Ovary (tissue), 3 donors: ENCODE measurements around the gene NYAP1.

Source experiments
- POLR2A ChIP-seq: fragments of 450-650 bp; IDR thresholded peaks from one replicate; pipeline ENCODE4 v1.6.1; 2017; ENCODE audit warnings: antibody characterized with exemption, mild to moderate bottlenecking, moderate library complexity
- TF ChIP-seq, protein P1 (sequence below), 3 donors: fragments of 450-650 bp in 2 of 3; fragments of 200-600 bp in 1 of 3; IDR thresholded peaks; one replicate each; pipeline versions ENCODE4 v1.5.1 to v1.8.0; 2016 to 2022; ENCODE audit warnings: antibody characterized with exemption in 3 of 3, mild to moderate bottlenecking in 1 of 3
- donor health status: DM: no; HTN: no; CAD: no.

DNA sequence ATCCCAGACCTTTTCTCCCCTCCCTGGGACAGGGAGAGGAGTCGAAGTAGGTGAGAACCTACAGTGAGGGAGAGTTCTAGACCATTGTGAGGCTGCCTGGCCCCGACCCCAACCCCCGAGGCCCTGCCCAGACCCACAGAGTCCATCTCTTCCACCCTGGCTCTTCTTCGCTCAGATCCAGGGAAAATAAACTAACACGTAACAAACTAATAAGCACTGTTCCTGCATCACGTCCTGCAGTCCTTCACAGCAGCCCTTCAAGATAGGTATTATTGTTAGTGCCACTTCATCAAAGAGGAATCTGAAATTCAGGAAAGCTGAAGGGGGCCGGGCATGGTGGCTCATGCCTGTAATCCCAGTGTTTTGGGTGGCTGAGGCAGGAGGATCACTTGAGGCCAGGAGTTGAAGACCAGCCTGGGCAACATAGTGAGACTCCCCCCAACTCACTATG, 19.5 kb upstream of the NYAP1 start, which contains the start of gene SPACDR:
- TF ChIP-seq, protein P1, sequence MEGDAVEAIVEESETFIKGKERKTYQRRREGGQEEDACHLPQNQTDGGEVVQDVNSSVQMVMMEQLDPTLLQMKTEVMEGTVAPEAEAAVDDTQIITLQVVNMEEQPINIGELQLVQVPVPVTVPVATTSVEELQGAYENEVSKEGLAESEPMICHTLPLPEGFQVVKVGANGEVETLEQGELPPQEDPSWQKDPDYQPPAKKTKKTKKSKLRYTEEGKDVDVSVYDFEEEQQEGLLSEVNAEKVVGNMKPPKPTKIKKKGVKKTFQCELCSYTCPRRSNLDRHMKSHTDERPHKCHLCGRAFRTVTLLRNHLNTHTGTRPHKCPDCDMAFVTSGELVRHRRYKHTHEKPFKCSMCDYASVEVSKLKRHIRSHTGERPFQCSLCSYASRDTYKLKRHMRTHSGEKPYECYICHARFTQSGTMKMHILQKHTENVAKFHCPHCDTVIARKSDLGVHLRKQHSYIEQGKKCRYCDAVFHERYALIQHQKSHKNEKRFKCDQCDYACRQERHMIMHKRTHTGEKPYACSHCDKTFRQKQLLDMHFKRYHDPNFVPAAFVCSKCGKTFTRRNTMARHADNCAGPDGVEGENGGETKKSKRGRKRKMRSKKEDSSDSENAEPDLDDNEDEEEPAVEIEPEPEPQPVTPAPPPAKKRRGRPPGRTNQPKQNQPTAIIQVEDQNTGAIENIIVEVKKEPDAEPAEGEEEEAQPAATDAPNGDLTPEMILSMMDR (IDR thresholded peaks at IDR 0.05) = no peak
- TF ChIP-seq POLR2A = no peak
